HCT116 (cell line): ENCODE results near the gene TIPARP. TPM values are rescaled to one million over a fixed set of nuclear protein-coding genes. Genes with fewer than 3 reads are reported as not detected.

Experiments used
- ATAC-seq: fragments of 200-7000 bp; cut with Tn5 transposase; 2 replicates; pipeline ENCODE4 v1.9.1; 2020; ENCODE audit warnings: mild to moderate bottlenecking, moderate library complexity
- BruUV-seq: library from RNA; stranded (reverse); fragments of 400-500 nt; replicated peaks from 2 replicates; lab custom pipeline; 2021; lab: Mats Ljungman, UMichigan
- CTCF ChIA-PET: fragments of 300-600 bp; sonication (Branson Sonifier 250); formaldehyde crosslinking; loops from one replicate; lab custom pipeline; 2021; ENCODE audit warnings: antibody characterized with exemption; lab: Charles Lee
- POLR2A ChIA-PET: fragments of 300-600, 350-600 bp; sonication (Branson Sonifier 250); formaldehyde crosslinking; loops from one replicate; lab custom pipeline; 2021; ENCODE audit warnings: antibody characterized with exemption; lab: Charles Lee
- RAD21 ChIA-PET, 2 experiments: fragments of 300-600 bp; sonication (Branson Sonifier 250); formaldehyde crosslinking; loops; one replicate each; lab custom pipeline; 2023; ENCODE audit warnings: low total read pairs in 2 of 2; ENCODE audit not compliant: uncharacterized antibody in 2 of 2, unreplicated experiment in 2 of 2, low non-redundant PET in 1 of 2; lab: Charles Lee
- DNase-seq: peaks from one replicate; pipeline ENCODE4 v3.0.0-alpha.2; 2010; ENCODE audit warnings: low read depth, low spot score
- H2AFZ ChIP-seq: fragments of 200-600 bp; shearing (Covaris generic), sonication (generic); 2 replicates; pipeline ENCODE4 v1.6.1; 2017; ENCODE audit warnings: low read depth, mixed run types, mixed read lengths, antibody characterized with exemption, low read length; ENCODE audit not compliant: poor library complexity, severe bottlenecking
- H3K27ac ChIP-seq: 2 replicates; pipeline ENCODE4 v1.5.1; 2012; ENCODE audit warnings: low read depth, low read length
- H3K27me3 ChIP-seq: fragments of 200-600 bp; sonication (generic); 2 replicates; pipeline ENCODE4 v1.6.1; 2016; ENCODE audit warnings: mixed run types, low read length, mixed read lengths; ENCODE audit not compliant: insufficient read depth
- H3K36me3 ChIP-seq, 2 experiments: fragments of 200-500 bp in 1 of 2; fragments of 200-600 bp in 1 of 2; sonication (Bioruptor generic) in 1 of 2; sonication (generic) in 1 of 2; 2 replicates each; pipeline versions ENCODE4 v1.5.1 to v1.6.1; 2014 to 2016; ENCODE audit warnings: low read length in 2 of 2, inconsistent platforms in 1 of 2, mixed read lengths in 1 of 2, mixed run types in 1 of 2; ENCODE audit not compliant: insufficient read depth in 2 of 2, control insufficient read depth in 1 of 2
- H3K4me1 ChIP-seq, 2 experiments: fragments of 200-600 bp in 1 of 2; sonication (generic) in 1 of 2; 2 replicates each; pipeline versions ENCODE4 v1.5.1 to v1.6.1; 2012 to 2017; ENCODE audit warnings: low read length in 2 of 2, inconsistent platforms in 1 of 2, mild to moderate bottlenecking in 1 of 2, mixed read lengths in 1 of 2, mixed run types in 1 of 2, moderate library complexity in 1 of 2; ENCODE audit not compliant: insufficient read depth in 2 of 2, control insufficient read depth in 1 of 2
- H3K4me2 ChIP-seq: fragments of 200-600 bp; sonication (generic); 2 replicates; pipeline ENCODE4 v1.6.1; 2017; ENCODE audit warnings: mixed run types, low read length, mixed read lengths
- H3K4me3 ChIP-seq, 2 experiments: fragments of 200-600 bp in 1 of 2; sonication (generic) in 1 of 2; replicated peaks in 1 of 2; 2 replicates each; pipeline ENCODE4 v1.5.1; 2011 to 2016; ENCODE audit warnings: low read length in 2 of 2, control low read depth in 1 of 2, low read depth in 1 of 2, mild to moderate bottlenecking in 1 of 2, mixed read lengths in 1 of 2, mixed run types in 1 of 2
- H3K79me2 ChIP-seq: fragments of 200-600 bp; sonication (generic); 2 replicates; pipeline ENCODE4 v1.6.1; 2017; ENCODE audit warnings: mild to moderate bottlenecking, mixed run types, low read length, moderate library complexity, mixed read lengths; ENCODE audit not compliant: insufficient read depth
- H3K9ac ChIP-seq: fragments of 200-600 bp; sonication (generic); 2 replicates; pipeline ENCODE4 v1.6.1; 2016; ENCODE audit warnings: low read length, mixed read lengths
- H3K9me2 ChIP-seq: fragments of 200-600 bp; sonication (generic), shearing (Covaris generic); 2 replicates; pipeline ENCODE4 v1.6.1; 2017; ENCODE audit warnings: mixed run types, mild to moderate bottlenecking, moderate library complexity; ENCODE audit not compliant: insufficient read depth
- H3K9me3 ChIP-seq, 2 experiments: fragments of 200-500 bp in 1 of 2; fragments of 200-600 bp in 1 of 2; sonication (Bioruptor generic) in 1 of 2; sonication (generic) in 1 of 2; 2 replicates each; pipeline ENCODE4 v1.6.1; 2014 to 2017; ENCODE audit warnings: low read length in 2 of 2, mixed read lengths in 2 of 2, inconsistent platforms in 1 of 2, low read depth in 1 of 2, mild to moderate bottlenecking in 1 of 2, mixed run types in 1 of 2, moderate library complexity in 1 of 2; ENCODE audit not compliant: control insufficient read depth in 1 of 2, insufficient read depth in 1 of 2
- H4K20me1 ChIP-seq: fragments of 200-600 bp; sonication (generic), shearing (Covaris generic); 2 replicates; pipeline ENCODE4 v1.6.1; 2017; ENCODE audit warnings: mixed run types, mild to moderate bottlenecking, moderate library complexity; ENCODE audit not compliant: insufficient read depth
- CBX3 ChIP-seq: IDR thresholded peaks from 2 replicates; pipeline ENCODE4 v1.6.1; 2012; ENCODE audit warnings: low read depth
- CTCF ChIP-seq, 3 experiments: fragments of 200-600 bp in 1 of 3; sonication (generic) in 1 of 3; IDR thresholded peaks in 2 of 3; conservative IDR thresholded peaks in 1 of 3; 2 replicates each; pipeline ENCODE4 v1.5.1; 2012 to 2017; ENCODE audit warnings: low read depth in 2 of 3, low read length in 2 of 3, antibody characterized with exemption in 1 of 3, borderline replicate concordance in 1 of 3, control low read depth in 1 of 3, mild to moderate bottlenecking in 1 of 3, mixed read lengths in 1 of 3, mixed run types in 1 of 3, moderate library complexity in 1 of 3; ENCODE audit not compliant: insufficient read depth in 1 of 3
- EGR1 ChIP-seq: IDR thresholded peaks from 2 replicates; pipeline ENCODE4 v1.6.1; 2012; ENCODE audit warnings: low read depth
- ELF1 ChIP-seq: IDR thresholded peaks from 2 replicates; pipeline ENCODE4 v1.6.1; 2012; ENCODE audit warnings: low read depth, borderline replicate concordance
- EZH2 ChIP-seq: fragments of 200-600 bp; sonication (generic); IDR thresholded peaks from 2 replicates; pipeline ENCODE4 v1.6.1; 2017; ENCODE audit warnings: antibody characterized with exemption, mixed run types
- EZH2phosphoT487 ChIP-seq: fragments of 200-600 bp; IDR thresholded peaks from 2 replicates; pipeline ENCODE4 v1.6.1; 2018; ENCODE audit warnings: antibody characterized with exemption, borderline replicate concordance
- JUND ChIP-seq: IDR thresholded peaks from 2 replicates; pipeline ENCODE4 v1.6.1; 2012
- MAX ChIP-seq: IDR thresholded peaks from 2 replicates; pipeline ENCODE4 v1.6.1; 2012
- RAD21 ChIP-seq: IDR thresholded peaks from 2 replicates; pipeline ENCODE4 v1.6.1; 2012; ENCODE audit warnings: low read depth, mild to moderate bottlenecking
- SIN3A ChIP-seq: IDR thresholded peaks from 2 replicates; pipeline ENCODE4 v1.6.1; 2012; ENCODE audit warnings: low read depth
- ZNF274 ChIP-seq: fragments of 200-500 bp; sonication (Bioruptor generic); IDR thresholded peaks from 2 replicates; pipeline ENCODE4 v1.6.1; 2014; ENCODE audit warnings: mild to moderate bottlenecking, low read depth, low read length, inconsistent platforms
- intact Hi-C: fragments of 100-400 bp; cut with micrococcal nuclease; formaldehyde crosslinking; loops from 2 replicates; pipeline ENCODE4 v1.10.0; 2022
- total RNA-seq: library from RNA; stranded (reverse); gene quantifications from one replicate; pipeline ENCODE4 v1.2.1, GENCODE V29; 2021; ENCODE audit not compliant: unreplicated experiment

The TIPARP gene
- total RNA-seq, 1 experiment from 2014 or later: 51.3 TPM

GRCh38 chr3:156689608-156690007, 15.2 kb downstream of the TIPARP start:
- ATAC-seq: no peak
- BruUV-seq: no TSS peak
- Histone ChIP-seq H4K20me1 (peaks cover 85% of the 10 kb centered on the region; the same call in 1 of the 2 replicates), H3K27me3 (no peaks in the 10 kb centered on the region), H3K9ac (no peak overlapping the region), H3K27ac (no peak overlapping the region), H3K79me2 (peaks cover 100% of the 10 kb centered on the region), H3K4me3 (no peak overlapping the region), H3K4me2 (no peak overlapping the region), H3K36me3 (peaks cover 2 to 35% of the 10 kb centered on the region in 2 experiments), H2AFZ (no peak overlapping the region), H3K4me1 (peaks cover 0 to 35% of the 10 kb centered on the region in 2 experiments; a peak in 1 of 4 replicates), H3K9me2 (no peaks in the 10 kb centered on the region), H3K9me3 (no peaks in the 10 kb centered on the region)
- TF ChIP-seq CBX3 (no peak), CTCF (IDR thresholded peaks at IDR 0.05 in 2 of 3, conservative IDR thresholded peaks at IDR 0.05 in 1 of 3; ENCODE audit: borderline replicate concordance in 1 of 3, insufficient read depth in 1 of 3, low read depth in 2 of 3, low read length in 2 of 3) (no peak), EGR1 (no peak), ZNF274 (no peak), EZH2phosphoT487 (no peak), MAX (no peak), RAD21 (no peak), SIN3A (no peak), ELF1 (no peak), JUND (no peak), EZH2 (no peak)
- no peak for DNase-seq
- ChIA-PET CTCF (no interaction called here), RAD21 (no interaction called here), POLR2A (no interaction called here)
- intact Hi-C loops: no loop called here
